ENCODE measurements around the gene ELP6. TPM values are rescaled to one million over a fixed set of nuclear protein-coding genes. Genes with fewer than 3 reads are reported as not detected.

Gene ELP6, protein sequence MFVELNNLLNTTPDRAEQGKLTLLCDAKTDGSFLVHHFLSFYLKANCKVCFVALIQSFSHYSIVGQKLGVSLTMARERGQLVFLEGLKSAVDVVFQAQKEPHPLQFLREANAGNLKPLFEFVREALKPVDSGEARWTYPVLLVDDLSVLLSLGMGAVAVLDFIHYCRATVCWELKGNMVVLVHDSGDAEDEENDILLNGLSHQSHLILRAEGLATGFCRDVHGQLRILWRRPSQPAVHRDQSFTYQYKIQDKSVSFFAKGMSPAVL
- total RNA-seq (10 to 100 TPM; 18.8 to 21.4 TPM), polyA plus RNA-seq (10 to 100 TPM; 19.4 to 19.7 TPM)

DNA sequence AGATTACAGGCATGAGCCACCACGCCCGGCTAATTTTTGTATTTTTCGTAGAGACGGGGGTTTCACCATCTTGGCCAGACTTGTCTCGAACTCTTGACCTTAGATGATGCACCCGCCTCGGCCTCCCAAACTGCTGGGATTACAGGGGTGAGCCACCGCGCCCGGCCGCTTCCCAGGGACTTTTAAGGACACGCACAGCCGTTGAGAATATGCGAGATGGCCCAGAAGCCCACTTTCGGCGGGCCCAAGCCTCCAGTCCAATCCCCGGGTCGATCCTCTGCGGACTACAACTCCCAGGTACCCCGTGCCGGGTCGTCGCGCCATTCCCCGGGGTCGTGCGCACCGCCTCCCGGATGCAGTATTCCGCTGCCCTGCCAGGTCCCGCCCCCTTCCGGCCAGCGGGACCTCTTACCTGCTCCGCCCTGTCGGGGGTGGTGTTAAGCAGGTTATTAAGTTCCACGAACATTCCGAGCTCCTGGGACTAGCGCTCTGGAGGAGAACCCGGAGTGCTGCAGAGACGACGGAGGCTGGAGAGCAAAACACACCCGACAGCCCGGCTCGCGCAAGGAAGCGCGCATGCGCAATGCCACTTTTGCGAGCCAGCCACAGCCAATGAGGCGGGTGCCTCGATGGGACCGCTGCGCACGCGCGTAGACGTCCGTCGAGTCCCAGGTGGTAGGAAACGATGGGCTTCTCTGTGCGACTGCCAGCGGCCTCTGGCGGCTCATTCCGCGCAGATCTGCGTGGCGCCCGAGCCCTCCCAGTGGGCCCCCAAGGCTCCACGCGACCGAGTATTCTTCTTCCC, at the start of gene ELP6:
Gene ELP6, minus strand, starts transcription at position 588 of the 805 bp plus-strand sequence. Its CDS starts 122 bp downstream, at position 466.
- WGBS: under 1% methylated on average over 71 of the region's 71 CpGs
- peak within 1 kb of the TSS; percentile 89 to 100 for H3K27ac ChIP-seq (ENCODE audit: low read depth in 1 of 2, low read length in 2 of 2)

More for the DNA sequence above, at the start of gene ELP6:
- Histone ChIP-seq H3K27me3 (ENCODE audit: control insufficient read depth in 4 of 4, insufficient read depth in 4 of 4, low read length in 3 of 4) (no peaks in the 10 kb centered on the region), H3K36me3 (ENCODE audit: control insufficient read depth in 4 of 4, insufficient read depth in 3 of 4, low read depth in 1 of 4, low read length in 3 of 4) (peaks cover 0 to 13% (median 3%) of the 10 kb centered on the region in 4 donors), H3K4me1 (ENCODE audit: control insufficient read depth in 4 of 4, insufficient read depth in 4 of 4, low read length in 3 of 4) (peaks cover 5 to 21% (median 12%) of the 10 kb centered on the region in 4 donors), H3K9ac (ENCODE audit: low read depth in 1 of 2, low read length in 2 of 2) (peak within 1 kb of the TSS; percentile 49 to 95), H3K9me3 (ENCODE audit: control insufficient read depth in 4 of 4, low read length in 3 of 4) (no peaks in the 10 kb centered on the region), H3K4me3 (ENCODE audit: low read depth in 1 of 3, low read length in 3 of 3) (peak within 1 kb of the TSS; percentile 55 to 93 (median 63))
- TF ChIP-seq, protein P1, sequence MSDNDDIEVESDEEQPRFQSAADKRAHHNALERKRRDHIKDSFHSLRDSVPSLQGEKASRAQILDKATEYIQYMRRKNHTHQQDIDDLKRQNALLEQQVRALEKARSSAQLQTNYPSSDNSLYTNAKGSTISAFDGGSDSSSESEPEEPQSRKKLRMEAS (IDR thresholded peaks at IDR 0.05): peak; percentile 72
- TF ChIP-seq NR2F2 (IDR thresholded peaks at IDR 0.05) (no peak), RXRA (IDR thresholded peaks at IDR 0.05) (peak; percentile 53 to 56), RAD21 (IDR thresholded peaks at IDR 0.05) (peak; percentile 43 to 54), TAF1 (conservative IDR thresholded peaks at IDR 0.05) (peak; percentile 42), JUND (IDR thresholded peaks at IDR 0.05) (no peak), HNF4G (IDR thresholded peaks at IDR 0.05) (no peak), YY1 (IDR thresholded peaks at IDR 0.05) (peak; percentile 95), GABPA (IDR thresholded peaks at IDR 0.05 in 1 of 2, conservative IDR thresholded peaks at IDR 0.05 in 1 of 2) (peak; percentile 86 to 97), FOXA2 (IDR thresholded peaks at IDR 0.05) (no peak), EGR1 (IDR thresholded peaks at IDR 0.05; ENCODE audit: low read depth in 2 of 2) (peak in 1 of 2 donors; percentile 51), SP1 (IDR thresholded peaks at IDR 0.05) (peak; percentile 69), HNF4A (conservative IDR thresholded peaks at IDR 0.05) (peak in 1 of 2 donors; percentile 42), FOXA1 (IDR thresholded peaks at IDR 0.05) (no peak)
- TF ChIP-seq, protein P2, sequence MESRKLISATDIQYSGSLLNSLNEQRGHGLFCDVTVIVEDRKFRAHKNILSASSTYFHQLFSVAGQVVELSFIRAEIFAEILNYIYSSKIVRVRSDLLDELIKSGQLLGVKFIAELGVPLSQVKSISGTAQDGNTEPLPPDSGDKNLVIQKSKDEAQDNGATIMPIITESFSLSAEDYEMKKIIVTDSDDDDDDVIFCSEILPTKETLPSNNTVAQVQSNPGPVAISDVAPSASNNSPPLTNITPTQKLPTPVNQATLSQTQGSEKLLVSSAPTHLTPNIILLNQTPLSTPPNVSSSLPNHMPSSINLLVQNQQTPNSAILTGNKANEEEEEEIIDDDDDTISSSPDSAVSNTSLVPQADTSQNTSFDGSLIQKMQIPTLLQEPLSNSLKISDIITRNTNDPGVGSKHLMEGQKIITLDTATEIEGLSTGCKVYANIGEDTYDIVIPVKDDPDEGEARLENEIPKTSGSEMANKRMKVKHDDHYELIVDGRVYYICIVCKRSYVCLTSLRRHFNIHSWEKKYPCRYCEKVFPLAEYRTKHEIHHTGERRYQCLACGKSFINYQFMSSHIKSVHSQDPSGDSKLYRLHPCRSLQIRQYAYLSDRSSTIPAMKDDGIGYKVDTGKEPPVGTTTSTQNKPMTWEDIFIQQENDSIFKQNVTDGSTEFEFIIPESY (IDR thresholded peaks at IDR 0.05): peak; percentile 61
- TF ChIP-seq, protein P3, sequence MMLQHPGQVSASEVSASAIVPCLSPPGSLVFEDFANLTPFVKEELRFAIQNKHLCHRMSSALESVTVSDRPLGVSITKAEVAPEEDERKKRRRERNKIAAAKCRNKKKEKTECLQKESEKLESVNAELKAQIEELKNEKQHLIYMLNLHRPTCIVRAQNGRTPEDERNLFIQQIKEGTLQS (IDR thresholded peaks at IDR 0.05): no peak
- TF ChIP-seq, protein P4, sequence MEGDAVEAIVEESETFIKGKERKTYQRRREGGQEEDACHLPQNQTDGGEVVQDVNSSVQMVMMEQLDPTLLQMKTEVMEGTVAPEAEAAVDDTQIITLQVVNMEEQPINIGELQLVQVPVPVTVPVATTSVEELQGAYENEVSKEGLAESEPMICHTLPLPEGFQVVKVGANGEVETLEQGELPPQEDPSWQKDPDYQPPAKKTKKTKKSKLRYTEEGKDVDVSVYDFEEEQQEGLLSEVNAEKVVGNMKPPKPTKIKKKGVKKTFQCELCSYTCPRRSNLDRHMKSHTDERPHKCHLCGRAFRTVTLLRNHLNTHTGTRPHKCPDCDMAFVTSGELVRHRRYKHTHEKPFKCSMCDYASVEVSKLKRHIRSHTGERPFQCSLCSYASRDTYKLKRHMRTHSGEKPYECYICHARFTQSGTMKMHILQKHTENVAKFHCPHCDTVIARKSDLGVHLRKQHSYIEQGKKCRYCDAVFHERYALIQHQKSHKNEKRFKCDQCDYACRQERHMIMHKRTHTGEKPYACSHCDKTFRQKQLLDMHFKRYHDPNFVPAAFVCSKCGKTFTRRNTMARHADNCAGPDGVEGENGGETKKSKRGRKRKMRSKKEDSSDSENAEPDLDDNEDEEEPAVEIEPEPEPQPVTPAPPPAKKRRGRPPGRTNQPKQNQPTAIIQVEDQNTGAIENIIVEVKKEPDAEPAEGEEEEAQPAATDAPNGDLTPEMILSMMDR (IDR thresholded peaks at IDR 0.05; ENCODE audit: low read depth, low read length, missing input control): peak; percentile 23
- TF ChIP-seq, protein P5, sequence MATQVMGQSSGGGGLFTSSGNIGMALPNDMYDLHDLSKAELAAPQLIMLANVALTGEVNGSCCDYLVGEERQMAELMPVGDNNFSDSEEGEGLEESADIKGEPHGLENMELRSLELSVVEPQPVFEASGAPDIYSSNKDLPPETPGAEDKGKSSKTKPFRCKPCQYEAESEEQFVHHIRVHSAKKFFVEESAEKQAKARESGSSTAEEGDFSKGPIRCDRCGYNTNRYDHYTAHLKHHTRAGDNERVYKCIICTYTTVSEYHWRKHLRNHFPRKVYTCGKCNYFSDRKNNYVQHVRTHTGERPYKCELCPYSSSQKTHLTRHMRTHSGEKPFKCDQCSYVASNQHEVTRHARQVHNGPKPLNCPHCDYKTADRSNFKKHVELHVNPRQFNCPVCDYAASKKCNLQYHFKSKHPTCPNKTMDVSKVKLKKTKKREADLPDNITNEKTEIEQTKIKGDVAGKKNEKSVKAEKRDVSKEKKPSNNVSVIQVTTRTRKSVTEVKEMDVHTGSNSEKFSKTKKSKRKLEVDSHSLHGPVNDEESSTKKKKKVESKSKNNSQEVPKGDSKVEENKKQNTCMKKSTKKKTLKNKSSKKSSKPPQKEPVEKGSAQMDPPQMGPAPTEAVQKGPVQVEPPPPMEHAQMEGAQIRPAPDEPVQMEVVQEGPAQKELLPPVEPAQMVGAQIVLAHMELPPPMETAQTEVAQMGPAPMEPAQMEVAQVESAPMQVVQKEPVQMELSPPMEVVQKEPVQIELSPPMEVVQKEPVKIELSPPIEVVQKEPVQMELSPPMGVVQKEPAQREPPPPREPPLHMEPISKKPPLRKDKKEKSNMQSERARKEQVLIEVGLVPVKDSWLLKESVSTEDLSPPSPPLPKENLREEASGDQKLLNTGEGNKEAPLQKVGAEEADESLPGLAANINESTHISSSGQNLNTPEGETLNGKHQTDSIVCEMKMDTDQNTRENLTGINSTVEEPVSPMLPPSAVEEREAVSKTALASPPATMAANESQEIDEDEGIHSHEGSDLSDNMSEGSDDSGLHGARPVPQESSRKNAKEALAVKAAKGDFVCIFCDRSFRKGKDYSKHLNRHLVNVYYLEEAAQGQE (IDR thresholded peaks at IDR 0.05): no peak
- peak; percentile 94 for DNase-seq (ENCODE audit: low spot score)

Measured in liver (tissue), 9 donors.